Loucy (cell line): ENCODE measurements around the gene RNF215.

Experiments used
- EZH2phosphoT487 ChIP-seq: fragments of 200-600 bp; IDR thresholded peaks from 2 replicates; pipeline ENCODE4 v1.6.1; 2018; ENCODE audit warnings: antibody characterized with exemption, mild to moderate bottlenecking, moderate library complexity, borderline replicate concordance
- TF ChIP-seq, protein P1 (sequence below): fragments of 200-600 bp; sonication (generic); conservative IDR thresholded peaks from 2 replicates; pipeline ENCODE4 v1.5.1; 2014; ENCODE audit warnings: mild to moderate bottlenecking, antibody characterized with exemption, low read length

GRCh38 chr22:30400159-30400558 is 12.9 kb upstream of the RNF215 start:
- TF ChIP-seq, protein P1, sequence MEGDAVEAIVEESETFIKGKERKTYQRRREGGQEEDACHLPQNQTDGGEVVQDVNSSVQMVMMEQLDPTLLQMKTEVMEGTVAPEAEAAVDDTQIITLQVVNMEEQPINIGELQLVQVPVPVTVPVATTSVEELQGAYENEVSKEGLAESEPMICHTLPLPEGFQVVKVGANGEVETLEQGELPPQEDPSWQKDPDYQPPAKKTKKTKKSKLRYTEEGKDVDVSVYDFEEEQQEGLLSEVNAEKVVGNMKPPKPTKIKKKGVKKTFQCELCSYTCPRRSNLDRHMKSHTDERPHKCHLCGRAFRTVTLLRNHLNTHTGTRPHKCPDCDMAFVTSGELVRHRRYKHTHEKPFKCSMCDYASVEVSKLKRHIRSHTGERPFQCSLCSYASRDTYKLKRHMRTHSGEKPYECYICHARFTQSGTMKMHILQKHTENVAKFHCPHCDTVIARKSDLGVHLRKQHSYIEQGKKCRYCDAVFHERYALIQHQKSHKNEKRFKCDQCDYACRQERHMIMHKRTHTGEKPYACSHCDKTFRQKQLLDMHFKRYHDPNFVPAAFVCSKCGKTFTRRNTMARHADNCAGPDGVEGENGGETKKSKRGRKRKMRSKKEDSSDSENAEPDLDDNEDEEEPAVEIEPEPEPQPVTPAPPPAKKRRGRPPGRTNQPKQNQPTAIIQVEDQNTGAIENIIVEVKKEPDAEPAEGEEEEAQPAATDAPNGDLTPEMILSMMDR, result no peak
- no peak for TF ChIP-seq EZH2phosphoT487
